HCT116 (cell line): ENCODE data around the gene CLCN1. TPM values are rescaled to one million over a fixed set of nuclear protein-coding genes. Genes with fewer than 3 reads are reported as not detected.

Source experiments
- ATAC-seq: fragments of 200-7000 bp; cut with Tn5 transposase; 2 replicates; pipeline ENCODE4 v1.9.1; 2020; ENCODE audit warnings: mild to moderate bottlenecking, moderate library complexity
- Bru-seq: library from RNA; stranded (reverse); fragments of 400-500 nt; gene quantifications from one replicate; lab custom pipeline; 2021; lab: Mats Ljungman, UMichigan
- BruChase-seq, 2 experiments: library from RNA; stranded (reverse); fragments of 400-500 nt; gene quantifications; one replicate each; lab custom pipeline; 2021; lab: Mats Ljungman, UMichigan
- BruUV-seq: library from RNA; stranded (reverse); fragments of 400-500 nt; replicated peaks from 2 replicates; lab custom pipeline; 2021; lab: Mats Ljungman, UMichigan
- CTCF ChIA-PET: fragments of 300-600 bp; sonication (Branson Sonifier 250); formaldehyde crosslinking; loops from one replicate; lab custom pipeline; 2021; ENCODE audit warnings: antibody characterized with exemption; lab: Charles Lee
- POLR2A ChIA-PET: fragments of 300-600, 350-600 bp; sonication (Branson Sonifier 250); formaldehyde crosslinking; loops from one replicate; lab custom pipeline; 2021; ENCODE audit warnings: antibody characterized with exemption; lab: Charles Lee
- RAD21 ChIA-PET, 2 experiments: fragments of 300-600 bp; sonication (Branson Sonifier 250); formaldehyde crosslinking; loops; one replicate each; lab custom pipeline; 2023; ENCODE audit warnings: low total read pairs in 2 of 2; ENCODE audit not compliant: uncharacterized antibody in 2 of 2, unreplicated experiment in 2 of 2, low non-redundant PET in 1 of 2; lab: Charles Lee
- DNase-seq: peaks from one replicate; pipeline ENCODE4 v3.0.0-alpha.2; 2010; ENCODE audit warnings: low read depth, low spot score
- H2AFZ ChIP-seq: fragments of 200-600 bp; shearing (Covaris generic), sonication (generic); 2 replicates; pipeline ENCODE4 v1.6.1; 2017; ENCODE audit warnings: low read depth, mixed run types, mixed read lengths, antibody characterized with exemption, low read length; ENCODE audit not compliant: poor library complexity, severe bottlenecking
- H3K27ac ChIP-seq: 2 replicates; pipeline ENCODE4 v1.5.1; 2012; ENCODE audit warnings: low read depth, low read length
- H3K27me3 ChIP-seq: fragments of 200-600 bp; sonication (generic); 2 replicates; pipeline ENCODE4 v1.6.1; 2016; ENCODE audit warnings: mixed run types, low read length, mixed read lengths; ENCODE audit not compliant: insufficient read depth
- H3K36me3 ChIP-seq, 2 experiments: fragments of 200-500 bp in 1 of 2; fragments of 200-600 bp in 1 of 2; sonication (Bioruptor generic) in 1 of 2; sonication (generic) in 1 of 2; 2 replicates each; pipeline versions ENCODE4 v1.5.1 to v1.6.1; 2014 to 2016; ENCODE audit warnings: low read length in 2 of 2, inconsistent platforms in 1 of 2, mixed read lengths in 1 of 2, mixed run types in 1 of 2; ENCODE audit not compliant: insufficient read depth in 2 of 2, control insufficient read depth in 1 of 2
- H3K4me1 ChIP-seq, 2 experiments: fragments of 200-600 bp in 1 of 2; sonication (generic) in 1 of 2; 2 replicates each; pipeline versions ENCODE4 v1.5.1 to v1.6.1; 2012 to 2017; ENCODE audit warnings: low read length in 2 of 2, inconsistent platforms in 1 of 2, mild to moderate bottlenecking in 1 of 2, mixed read lengths in 1 of 2, mixed run types in 1 of 2, moderate library complexity in 1 of 2; ENCODE audit not compliant: insufficient read depth in 2 of 2, control insufficient read depth in 1 of 2
- H3K4me2 ChIP-seq: fragments of 200-600 bp; sonication (generic); 2 replicates; pipeline ENCODE4 v1.6.1; 2017; ENCODE audit warnings: mixed run types, low read length, mixed read lengths
- H3K4me3 ChIP-seq, 2 experiments: fragments of 200-600 bp in 1 of 2; sonication (generic) in 1 of 2; replicated peaks in 1 of 2; 2 replicates each; pipeline ENCODE4 v1.5.1; 2011 to 2016; ENCODE audit warnings: low read length in 2 of 2, control low read depth in 1 of 2, low read depth in 1 of 2, mild to moderate bottlenecking in 1 of 2, mixed read lengths in 1 of 2, mixed run types in 1 of 2
- H3K79me2 ChIP-seq: fragments of 200-600 bp; sonication (generic); 2 replicates; pipeline ENCODE4 v1.6.1; 2017; ENCODE audit warnings: mild to moderate bottlenecking, mixed run types, low read length, moderate library complexity, mixed read lengths; ENCODE audit not compliant: insufficient read depth
- H3K9ac ChIP-seq: fragments of 200-600 bp; sonication (generic); 2 replicates; pipeline ENCODE4 v1.6.1; 2016; ENCODE audit warnings: low read length, mixed read lengths
- H3K9me2 ChIP-seq: fragments of 200-600 bp; sonication (generic), shearing (Covaris generic); 2 replicates; pipeline ENCODE4 v1.6.1; 2017; ENCODE audit warnings: mixed run types, mild to moderate bottlenecking, moderate library complexity; ENCODE audit not compliant: insufficient read depth
- H3K9me3 ChIP-seq, 2 experiments: fragments of 200-500 bp in 1 of 2; fragments of 200-600 bp in 1 of 2; sonication (Bioruptor generic) in 1 of 2; sonication (generic) in 1 of 2; 2 replicates each; pipeline ENCODE4 v1.6.1; 2014 to 2017; ENCODE audit warnings: low read length in 2 of 2, mixed read lengths in 2 of 2, inconsistent platforms in 1 of 2, low read depth in 1 of 2, mild to moderate bottlenecking in 1 of 2, mixed run types in 1 of 2, moderate library complexity in 1 of 2; ENCODE audit not compliant: control insufficient read depth in 1 of 2, insufficient read depth in 1 of 2
- H4K20me1 ChIP-seq: fragments of 200-600 bp; sonication (generic), shearing (Covaris generic); 2 replicates; pipeline ENCODE4 v1.6.1; 2017; ENCODE audit warnings: mixed run types, mild to moderate bottlenecking, moderate library complexity; ENCODE audit not compliant: insufficient read depth
- ATF3 ChIP-seq: IDR thresholded peaks from 2 replicates; pipeline ENCODE4 v1.6.1; 2012
- CEBPB ChIP-seq: IDR thresholded peaks from 2 replicates; pipeline ENCODE4 v1.6.1; 2012; ENCODE audit warnings: low read depth
- CTCF ChIP-seq, 3 experiments: fragments of 200-600 bp in 1 of 3; sonication (generic) in 1 of 3; IDR thresholded peaks in 2 of 3; conservative IDR thresholded peaks in 1 of 3; 2 replicates each; pipeline ENCODE4 v1.5.1; 2012 to 2017; ENCODE audit warnings: low read depth in 2 of 3, low read length in 2 of 3, antibody characterized with exemption in 1 of 3, borderline replicate concordance in 1 of 3, control low read depth in 1 of 3, mild to moderate bottlenecking in 1 of 3, mixed read lengths in 1 of 3, mixed run types in 1 of 3, moderate library complexity in 1 of 3; ENCODE audit not compliant: insufficient read depth in 1 of 3
- EZH2 ChIP-seq: fragments of 200-600 bp; sonication (generic); IDR thresholded peaks from 2 replicates; pipeline ENCODE4 v1.6.1; 2017; ENCODE audit warnings: antibody characterized with exemption, mixed run types
- EZH2phosphoT487 ChIP-seq: fragments of 200-600 bp; IDR thresholded peaks from 2 replicates; pipeline ENCODE4 v1.6.1; 2018; ENCODE audit warnings: antibody characterized with exemption, borderline replicate concordance
- FOSL1 ChIP-seq: IDR thresholded peaks from 2 replicates; pipeline ENCODE4 v1.6.1; 2012; ENCODE audit warnings: low read depth
- POLR2A ChIP-seq: IDR thresholded peaks from 2 replicates; pipeline ENCODE4 v1.7.0; 2011; ENCODE audit warnings: borderline replicate concordance; ENCODE audit not compliant: insufficient read depth, insufficient read length; ENCODE audit errors: extremely low read depth
- POLR2AphosphoS5 ChIP-seq: IDR thresholded peaks from 2 replicates; pipeline ENCODE4 v1.6.1; 2011; ENCODE audit warnings: mild to moderate bottlenecking, low read depth, low read length, moderate library complexity
- RAD21 ChIP-seq: IDR thresholded peaks from 2 replicates; pipeline ENCODE4 v1.6.1; 2012; ENCODE audit warnings: low read depth, mild to moderate bottlenecking
- SP1 ChIP-seq: IDR thresholded peaks from 2 replicates; pipeline ENCODE4 v1.6.1; 2012; ENCODE audit warnings: low read depth
- SRF ChIP-seq: IDR thresholded peaks from 2 replicates; pipeline ENCODE4 v1.6.1; 2012; ENCODE audit warnings: low read depth
- YY1 ChIP-seq: IDR thresholded peaks from 2 replicates; pipeline ENCODE4 v1.6.1; 2011; ENCODE audit warnings: low read length, low read depth, moderate library complexity, mild to moderate bottlenecking; ENCODE audit not compliant: insufficient replicate concordance; ENCODE audit errors: extremely low read depth
- ZBTB33 ChIP-seq: IDR thresholded peaks from 2 replicates; pipeline ENCODE4 v1.6.1; 2011; ENCODE audit warnings: mild to moderate bottlenecking, low read length, moderate library complexity; ENCODE audit not compliant: insufficient replicate concordance; ENCODE audit errors: extremely low read depth
- intact Hi-C: fragments of 100-400 bp; cut with micrococcal nuclease; formaldehyde crosslinking; loops from 2 replicates; pipeline ENCODE4 v1.10.0; 2022
- long read RNA-seq: library from polyadenylated mRNA; unstranded; transcript quantifications from one replicate; pipeline ENCODE4 v2.0.0, GENCODE V29; 2021; ENCODE audit not compliant: unreplicated experiment
- polyA plus RNA-seq: library from polyadenylated mRNA; unstranded; fragments of >200 nt; gene quantifications from 2 replicates; pipeline ENCODE4 v1.2.1, GENCODE V29; 2012; ENCODE audit warnings: missing spikeins
- total RNA-seq: library from RNA; stranded (reverse); gene quantifications from one replicate; pipeline ENCODE4 v1.2.1, GENCODE V29; 2021; ENCODE audit not compliant: unreplicated experiment

The CLCN1 gene
- total RNA-seq, result 0.47 TPM
- polyA plus RNA-seq, result 0.56 and 0.94 TPM in 2 replicates
- percentile 25 among the genes with signal in this experiment for Bru-seq, nascent RNA
- BruChase-seq, experiment 1, labeled RNA remaining after a 6-hour chase, result percentile 20 among the genes with signal in this experiment
- BruChase-seq, experiment 2, labeled RNA remaining after a 2-hour chase, result percentile 22 among the genes with signal in this experiment
- long read RNA-seq, partial matches to known transcripts, result 1 of 2 reads
- long read RNA-seq, other reads (novel, unspliced or antisense), result 1 of 2 reads

GRCh38 chr7:143315776-143316175 is at the start of gene CLCN1:
Gene CLCN1 (plus strand): TSS chr7:143316111. CDS start chr7:143316213, 102 bp downstream.
- POLR2A ChIA-PET, result no interaction called here
- intact Hi-C loops, result no loop called here
- Histone ChIP-seq H3K79me2 (no peaks in the 10 kb centered on the region), H4K20me1 (no peaks in the 10 kb centered on the region), H3K9me2 (no peaks in the 10 kb centered on the region), H3K9me3 (no peaks in the 10 kb centered on the region)
- RAD21 ChIA-PET, result no interaction called here
- TF ChIP-seq YY1, result no peak
- no peak for TF ChIP-seq EZH2
- TF ChIP-seq, all 23 proteins: peak for 0
- Histone ChIP-seq H3K27ac (no peak within 1 kb of the TSS), H2AFZ (no peak within 1 kb of the TSS), H3K36me3 (no peaks in the 10 kb centered on the region), H3K4me2 (no peak within 1 kb of the TSS), H3K27me3 (no peaks in the 10 kb centered on the region), H3K9ac (no peak within 1 kb of the TSS), H3K4me1 (no peaks in the 10 kb centered on the region), H3K4me3 (no peak within 1 kb of the TSS)
- ATAC-seq (no peak), DNase-seq (no peak)
- CTCF ChIA-PET, result no interaction called here
- BruUV-seq, result no TSS peak

- Histone ChIP-seq H3K27ac (no peak overlapping the region), H4K20me1 (no peaks in the 10 kb centered on the region), H3K9me2 (no peaks in the 10 kb centered on the region), H3K4me3 (no peak overlapping the region), H3K4me2 (no peak overlapping the region), H3K79me2 (peaks cover 4% of the 10 kb centered on the region; the same call in 1 of the 2 replicates), H3K27me3 (no peaks in the 10 kb centered on the region), H3K36me3 (peaks cover 5 to 10% of the 10 kb centered on the region in 2 experiments; a peak in 3 of 4 replicates), H2AFZ (no peak overlapping the region), H3K9ac (no peak overlapping the region), H3K4me1 (peaks cover 0 to 4% of the 10 kb centered on the region in 2 experiments; a peak in 1 of 4 replicates), H3K9me3 (no peaks in the 10 kb centered on the region)
- ChIA-PET RAD21 (no interaction called here), CTCF (no interaction called here), POLR2A (no interaction called here)
- no peak for DNase-seq
- intact Hi-C loops, result no loop called here
- BruUV-seq, result no TSS peak
- no peak for ATAC-seq
- TF ChIP-seq EZH2 (no peak), POLR2AphosphoS5 (no peak), YY1 (no peak), ATF3 (no peak), CEBPB (no peak), EZH2phosphoT487 (no peak), SRF (no peak), POLR2A (no peak), RAD21 (no peak), ZBTB33 (no peak), CTCF (IDR thresholded peaks at IDR 0.05 in 2 of 3, conservative IDR thresholded peaks at IDR 0.05 in 1 of 3; ENCODE audit: borderline replicate concordance in 1 of 3, insufficient read depth in 1 of 3, low read depth in 2 of 3, low read length in 2 of 3) (no peak), FOSL1 (no peak), SP1 (no peak)
Measured at GRCh38 chr7:143269251-143269650, 46.7 kb upstream of the CLCN1 start.
